SK-N-MC (cell line): ENCODE results near the gene NLK.
"Not testable (repeated sequence)": the region's sequence is repeated elsewhere in the genome, so short reads cannot be mapped to it uniquely, and the experiment has no call there.

Experiments used
- EZH2 ChIP-seq: fragments of 200-600 bp; sonication (generic); IDR thresholded peaks from one replicate; pipeline ENCODE4 v1.6.1; 2017; ENCODE audit warnings: antibody characterized with exemption
- FOXP2 ChIP-seq: optimal IDR thresholded peaks from 2 replicates; pipeline ENCODE3; 2011; ENCODE audit warnings: mild to moderate bottlenecking, moderate library complexity; ENCODE audit not compliant: insufficient read depth; ENCODE audit errors: extremely low read length, control extremely low read depth
- POLR2AphosphoS5 ChIP-seq: IDR thresholded peaks from 2 replicates; pipeline ENCODE4 v1.6.1; 2012; ENCODE audit warnings: mild to moderate bottlenecking, low read depth, low read length, borderline replicate concordance

DNA sequence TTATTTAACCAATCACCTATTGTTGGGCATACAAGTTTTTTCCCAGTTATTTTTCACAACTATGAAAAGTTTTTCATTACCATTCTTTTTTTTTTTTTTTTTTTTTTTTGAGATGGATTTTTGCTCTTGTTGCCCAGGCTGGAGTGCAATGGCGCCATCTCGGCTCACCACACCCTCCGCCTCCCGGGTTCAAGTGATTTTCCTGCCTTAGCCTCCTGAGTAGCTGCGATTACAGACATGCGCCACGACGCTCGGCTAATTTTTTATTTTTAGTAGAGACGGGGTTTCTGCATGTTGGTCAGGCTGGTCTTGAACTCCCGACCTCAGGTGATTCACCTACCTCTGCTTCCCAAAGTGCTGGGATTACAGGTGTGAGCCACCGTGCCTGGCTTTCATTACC lies 56.1 kb downstream of the NLK start:
- not testable (repeated sequence) for TF ChIP-seq POLR2AphosphoS5, EZH2, FOXP2
